Epithelial cell of esophagus (primary cell): Measurements from ENCODE around the gene SFSWAP.

Source experiments
- DNase-seq: peaks from one replicate; pipeline ENCODE4 v3.0.0; 2010; ENCODE audit warnings: low read depth
- H3K4me3 ChIP-seq: 2 replicates; pipeline ENCODE4 v1.5.1; 2011; ENCODE audit warnings: mild to moderate bottlenecking, low read length, control low read depth
- TF ChIP-seq, protein P1 (sequence below): IDR thresholded peaks from 2 replicates; pipeline ENCODE4 v1.5.1; 2011; ENCODE audit warnings: low read depth, mild to moderate bottlenecking, low read length, control low read depth, inconsistent platforms; ENCODE audit not compliant: insufficient read depth; ENCODE audit errors: missing control alignments

Gene SFSWAP

DNA sequence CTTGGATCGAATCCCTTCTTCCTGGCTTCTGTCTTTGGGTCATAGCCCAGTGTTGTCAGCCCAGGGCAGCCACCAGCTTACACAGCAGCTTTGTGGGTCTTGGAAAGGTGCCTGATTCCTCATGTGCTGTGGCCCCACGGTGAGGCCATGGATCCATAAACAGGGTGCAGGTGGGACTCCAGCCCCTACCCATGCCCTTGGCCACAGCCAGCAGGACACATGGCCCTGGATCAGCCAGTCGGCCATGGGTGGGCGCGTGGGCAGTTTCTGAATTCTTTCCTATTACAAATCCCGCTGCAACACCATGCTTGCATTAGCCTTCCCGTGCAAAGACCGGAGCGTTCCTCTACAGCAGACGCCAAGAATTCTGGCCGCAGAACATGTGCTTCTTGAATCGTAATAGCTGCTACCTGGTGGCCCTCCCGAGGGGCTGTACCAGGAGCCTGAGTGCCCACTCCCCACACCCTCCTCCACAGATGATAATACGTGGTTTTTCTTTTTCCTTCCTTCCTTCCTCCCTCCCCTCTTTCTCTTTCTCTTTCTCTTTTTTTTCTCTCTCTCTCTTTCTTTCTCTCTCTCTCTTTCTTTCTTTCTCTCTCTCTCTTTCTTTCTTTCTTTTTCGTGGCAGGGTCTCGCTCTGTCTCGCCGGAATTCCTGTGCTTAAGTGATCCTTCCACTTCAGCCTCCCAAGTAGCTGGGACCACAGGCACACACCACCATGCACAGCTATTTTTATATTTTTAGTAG is 114.4 kb downstream of the SFSWAP start:
- DNase-seq, result no peak
- H3K4me3 ChIP-seq, result no peak overlapping the region
- TF ChIP-seq, protein P1, sequence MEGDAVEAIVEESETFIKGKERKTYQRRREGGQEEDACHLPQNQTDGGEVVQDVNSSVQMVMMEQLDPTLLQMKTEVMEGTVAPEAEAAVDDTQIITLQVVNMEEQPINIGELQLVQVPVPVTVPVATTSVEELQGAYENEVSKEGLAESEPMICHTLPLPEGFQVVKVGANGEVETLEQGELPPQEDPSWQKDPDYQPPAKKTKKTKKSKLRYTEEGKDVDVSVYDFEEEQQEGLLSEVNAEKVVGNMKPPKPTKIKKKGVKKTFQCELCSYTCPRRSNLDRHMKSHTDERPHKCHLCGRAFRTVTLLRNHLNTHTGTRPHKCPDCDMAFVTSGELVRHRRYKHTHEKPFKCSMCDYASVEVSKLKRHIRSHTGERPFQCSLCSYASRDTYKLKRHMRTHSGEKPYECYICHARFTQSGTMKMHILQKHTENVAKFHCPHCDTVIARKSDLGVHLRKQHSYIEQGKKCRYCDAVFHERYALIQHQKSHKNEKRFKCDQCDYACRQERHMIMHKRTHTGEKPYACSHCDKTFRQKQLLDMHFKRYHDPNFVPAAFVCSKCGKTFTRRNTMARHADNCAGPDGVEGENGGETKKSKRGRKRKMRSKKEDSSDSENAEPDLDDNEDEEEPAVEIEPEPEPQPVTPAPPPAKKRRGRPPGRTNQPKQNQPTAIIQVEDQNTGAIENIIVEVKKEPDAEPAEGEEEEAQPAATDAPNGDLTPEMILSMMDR, result no peak

DNA sequence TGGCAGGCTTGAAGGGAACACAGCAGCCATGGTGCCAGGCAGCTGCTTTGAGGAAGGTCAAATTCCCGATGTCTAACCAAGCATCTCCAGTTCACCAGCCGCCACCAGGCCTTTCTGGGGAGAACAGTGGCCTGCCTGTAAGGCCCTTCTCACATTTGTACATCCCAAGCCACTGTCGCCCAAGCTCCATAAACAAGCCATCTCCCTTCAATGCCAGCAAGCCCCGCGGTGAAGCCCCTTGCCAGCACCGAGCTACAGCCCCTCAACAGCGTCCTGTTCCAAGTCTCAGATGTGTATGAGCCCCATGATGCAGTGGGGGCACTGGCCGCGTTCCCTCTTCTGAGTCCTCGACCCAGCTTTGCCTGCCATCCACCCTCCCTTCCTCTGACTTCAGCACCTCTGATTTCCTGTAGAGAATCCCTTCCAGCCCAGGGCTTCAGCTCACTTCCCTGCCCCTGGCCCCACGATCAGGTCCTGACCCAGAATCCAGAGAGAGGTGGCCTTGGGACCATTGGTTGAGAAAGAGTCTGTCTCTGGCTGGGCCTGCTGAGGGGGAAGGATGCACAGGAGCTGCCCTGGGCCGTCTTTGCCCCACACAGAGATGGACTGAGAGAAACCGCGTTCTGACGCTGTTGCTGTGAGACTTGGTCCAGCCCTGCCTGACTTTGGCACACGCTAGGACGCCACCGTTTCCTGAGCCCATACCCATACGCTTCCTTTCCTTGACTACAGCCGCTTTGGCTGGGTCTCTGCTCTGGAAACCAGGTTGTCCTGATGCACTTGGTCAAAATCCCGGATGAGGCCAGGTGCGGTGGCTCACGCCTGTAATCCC is 115.4 kb downstream of the SFSWAP start:
- no peak for DNase-seq
- H3K4me3 ChIP-seq, result no peak overlapping the region
- TF ChIP-seq, protein P1, result no peak

DNA sequence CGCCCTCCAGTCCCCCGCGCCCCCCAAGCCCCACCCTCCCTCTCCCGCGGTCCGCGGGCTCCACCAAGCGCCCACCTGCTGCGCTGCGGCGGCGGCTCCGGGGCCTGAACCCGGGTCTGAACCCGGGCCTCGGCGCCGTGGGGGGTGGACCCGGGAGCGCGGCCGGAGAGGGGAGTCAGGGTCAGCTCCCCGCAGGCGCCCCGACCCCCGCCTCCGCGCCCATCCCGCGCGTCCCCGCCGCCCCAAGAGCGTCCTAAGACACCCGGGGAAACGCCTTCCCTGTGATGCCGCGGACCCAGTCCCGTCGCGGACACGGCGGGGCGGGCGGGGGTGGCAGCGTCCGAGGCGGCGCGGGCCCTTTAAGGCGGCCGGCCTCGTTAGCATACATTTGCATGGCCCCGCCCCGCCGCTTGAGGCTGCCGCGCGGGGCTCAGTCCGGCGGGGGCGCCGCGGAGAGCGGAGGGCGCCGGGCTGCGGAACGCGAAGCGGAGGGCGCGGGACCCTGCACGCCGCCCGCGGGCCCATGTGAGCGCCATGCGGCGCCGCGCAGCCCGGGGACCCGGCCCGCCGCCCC is 117.2 kb downstream of the SFSWAP start, which contains the start of gene MMP17:
Gene MMP17, plus strand, starts transcription at position 433 of the 574 bp plus-strand sequence. Its CDS starts 102 bp downstream, at position 535.
- TF ChIP-seq, protein P1, result no peak
- peak within 1 kb of the TSS; percentile 36 for H3K4me3 ChIP-seq
- DNase-seq, result peak; percentile 65

DNA sequence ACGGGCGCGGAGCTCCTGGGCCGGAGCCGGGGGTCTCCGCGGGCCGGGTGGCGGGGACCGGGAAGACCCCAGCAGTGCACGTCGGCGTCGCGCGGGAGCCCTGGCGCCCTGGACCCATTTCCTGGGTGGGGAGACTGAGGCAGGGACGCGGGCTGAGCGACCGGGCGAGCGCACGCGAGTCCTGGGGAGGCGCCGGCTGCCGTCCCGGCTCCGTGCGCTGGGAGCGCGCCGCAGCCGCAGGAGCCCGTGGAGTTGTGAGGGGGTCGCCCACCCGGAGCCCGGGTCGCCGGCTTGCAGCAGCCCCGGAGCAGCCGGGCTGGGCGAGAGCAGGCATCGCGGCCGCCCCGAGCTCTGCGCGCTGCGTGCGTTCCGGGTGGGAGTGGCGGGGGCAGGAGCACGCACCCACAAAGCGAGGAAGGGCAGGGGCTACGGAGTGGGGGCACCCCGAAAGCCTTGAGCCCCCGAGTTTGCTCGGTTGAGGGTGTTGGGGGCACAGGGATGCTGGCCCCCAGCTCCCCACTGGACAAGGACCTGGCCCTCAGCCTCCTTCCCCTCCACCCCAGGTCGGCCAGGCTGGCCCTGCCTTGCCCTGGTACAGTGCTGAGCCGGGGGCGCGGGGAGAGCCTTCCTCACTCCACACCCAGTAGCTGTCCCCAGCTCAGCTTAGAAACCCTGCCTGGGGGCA is 117.9 kb downstream of the SFSWAP start:
- TF ChIP-seq, protein P1, result no peak
- peak; percentile 22 for DNase-seq
- H3K4me3 ChIP-seq, result peak overlapping the region; percentile 36

DNA sequence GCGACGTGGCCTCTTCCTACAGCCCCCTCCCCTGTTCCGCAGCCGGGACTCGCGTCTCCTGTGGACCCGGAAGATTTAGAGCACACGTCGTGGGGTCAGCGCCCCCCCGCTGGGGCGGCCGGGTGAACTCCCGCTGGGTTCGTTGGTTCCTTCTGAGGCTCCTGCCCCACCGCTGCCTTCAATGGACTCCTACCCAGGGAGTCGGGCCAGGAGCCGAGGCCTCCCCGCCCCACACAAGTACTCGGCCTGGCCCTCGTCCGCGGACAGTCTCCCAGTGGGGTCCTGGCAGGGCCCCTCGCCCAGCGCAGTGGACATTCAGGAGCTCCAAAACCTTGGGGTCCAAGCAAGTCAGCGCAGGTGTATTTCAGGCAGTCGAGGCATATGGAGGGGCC is 118.5 kb downstream of the SFSWAP start:
- H3K4me3 ChIP-seq, result peak overlapping the region; percentile 36
- TF ChIP-seq, protein P1, result no peak
- DNase-seq, result no peak

DNA sequence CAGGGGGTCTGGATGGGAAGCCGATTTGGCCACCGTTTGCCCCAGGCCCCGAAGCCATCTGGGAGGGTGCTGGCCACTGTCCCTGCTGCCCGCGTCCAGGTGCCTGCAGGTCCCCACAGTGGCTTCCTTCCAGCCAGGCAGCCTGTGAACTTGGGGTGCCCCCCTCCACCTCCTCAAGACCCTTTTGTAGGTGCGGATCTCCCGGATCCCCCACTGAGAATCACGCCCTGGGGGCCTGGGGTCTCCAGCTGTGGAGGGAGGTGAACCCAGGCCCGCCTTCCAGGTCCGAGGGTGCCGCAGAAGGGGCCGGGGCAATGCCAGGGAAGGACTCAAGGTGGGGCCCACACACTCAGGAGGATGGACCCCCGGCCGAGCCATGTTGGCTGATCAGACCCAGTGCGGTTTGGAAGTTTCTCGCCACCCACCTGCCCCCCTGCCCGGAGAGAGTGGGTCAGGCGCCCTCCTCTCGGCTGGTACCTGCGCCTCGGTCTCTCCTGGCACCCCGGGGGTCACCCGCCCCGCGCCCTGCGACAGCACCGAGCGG is 119.0 kb downstream of the SFSWAP start:
- peak overlapping the region; percentile 20 for H3K4me3 ChIP-seq
- DNase-seq, result no peak
- TF ChIP-seq, protein P1, result no peak
